PFSK-1 (cell line): ENCODE data around the gene EIF4G1.

Source experiments
- FOXP2 ChIP-seq: optimal IDR thresholded peaks from 2 replicates; pipeline ENCODE3; 2011; ENCODE audit warnings: borderline replicate concordance, control low read depth, inconsistent platforms; ENCODE audit not compliant: insufficient read depth; ENCODE audit errors: extremely low read length, extremely low read depth
- POLR2AphosphoS5 ChIP-seq: IDR thresholded peaks from 2 replicates; pipeline ENCODE4 v1.6.1; 2012; ENCODE audit warnings: low read depth, mild to moderate bottlenecking, control low read depth, low read length, moderate library complexity
- REST ChIP-seq, 2 experiments: IDR thresholded peaks; 2 replicates each; pipeline versions ENCODE4 v1.6.1 to v1.8.0; 2011 to 2012; ENCODE audit warnings: low read depth in 2 of 2, low read length in 2 of 2, control low read depth in 1 of 2, inconsistent platforms in 1 of 2, mild to moderate bottlenecking in 1 of 2, moderate library complexity in 1 of 2; ENCODE audit not compliant: insufficient read depth in 1 of 2
- SIN3A ChIP-seq: IDR thresholded peaks from 2 replicates; pipeline ENCODE4 v1.6.1; 2012; ENCODE audit warnings: mild to moderate bottlenecking, low read length, moderate library complexity, borderline replicate concordance; ENCODE audit not compliant: insufficient read depth
- TAF1 ChIP-seq: IDR thresholded peaks from 2 replicates; pipeline ENCODE4 v1.6.1; 2012; ENCODE audit warnings: low read length, control low read depth, borderline replicate concordance; ENCODE audit not compliant: insufficient read depth

The EIF4G1 gene

GRCh38 chr3:184368586-184369183 is 54.3 kb downstream of the EIF4G1 start:
- TF ChIP-seq FOXP2 (no peak), POLR2AphosphoS5 (no peak), REST (IDR thresholded peaks at IDR 0.05; ENCODE audit: insufficient read depth in 1 of 2, low read depth in 2 of 2, low read length in 2 of 2) (no peak), SIN3A (no peak)

GRCh38 chr3:184371570-184372018 is 57.2 kb downstream of the EIF4G1 start:
- no peak for TF ChIP-seq POLR2AphosphoS5
- no peak for TF ChIP-seq REST (IDR thresholded peaks at IDR 0.05; ENCODE audit: insufficient read depth in 1 of 2, low read depth in 2 of 2, low read length in 2 of 2)
- no peak for TF ChIP-seq TAF1
- TF ChIP-seq SIN3A: no peak

GRCh38 chr3:184372296-184372821 is 58.0 kb downstream of the EIF4G1 start:
- TF ChIP-seq TAF1 (no peak), FOXP2 (no peak), POLR2AphosphoS5 (no peak), SIN3A (no peak), REST (IDR thresholded peaks at IDR 0.05; ENCODE audit: insufficient read depth in 1 of 2, low read depth in 2 of 2, low read length in 2 of 2) (no peak)

- TF ChIP-seq REST (IDR thresholded peaks at IDR 0.05; ENCODE audit: insufficient read depth in 1 of 2, low read depth in 2 of 2, low read length in 2 of 2) (no peak), POLR2AphosphoS5 (no peak), FOXP2 (no peak), TAF1 (no peak), SIN3A (no peak)
These were observed 58.5 kb downstream of the EIF4G1 start for GRCh38 chr3:184372911-184373310.

GRCh38 chr3:184373422-184373821 is 59.0 kb downstream of the EIF4G1 start:
- TF ChIP-seq SIN3A (no peak), FOXP2 (no peak), POLR2AphosphoS5 (no peak), REST (IDR thresholded peaks at IDR 0.05; ENCODE audit: insufficient read depth in 1 of 2, low read depth in 2 of 2, low read length in 2 of 2) (no peak), TAF1 (no peak)
